Esophagus muscularis mucosa (tissue), 4 donors: Measurements from ENCODE around the gene AFF2. TPM values are rescaled to one million over a fixed set of nuclear protein-coding genes. Genes with fewer than 3 reads are reported as not detected.

Source experiments
- DNase-seq: peaks from one replicate; pipeline ENCODE4 v3.0.0-alpha.2; 2017; ENCODE audit errors: extremely low spot score
- H3K27ac ChIP-seq, 4 donors: fragments of 200-600 bp; sonication (generic); replicated peaks in 1 of 4; 1 replicate in 3 of 4; 2 replicates in 1 of 4; pipeline ENCODE4 v1.5.1; 2016 to 2019; ENCODE audit warnings: mild to moderate bottlenecking in 1 of 4
- H3K27me3 ChIP-seq, 4 donors: fragments of 200-600 bp; sonication (generic); one replicate each; pipeline versions ENCODE4 v1.5.1 to v1.6.0; 2016 to 2019
- H3K36me3 ChIP-seq, 4 donors: fragments of 200-600 bp; sonication (generic); one replicate each; pipeline ENCODE4 v1.5.1; 2016 to 2019
- H3K4me1 ChIP-seq, 4 donors: fragments of 200-600 bp; sonication (generic); one replicate each; pipeline ENCODE4 v1.5.1; 2016 to 2019
- H3K4me3 ChIP-seq, 4 donors: fragments of 200-600 bp; sonication (generic); 1 replicate in 2 of 4; 2 replicates in 2 of 4; pipeline ENCODE4 v1.5.1; 2016 to 2019; ENCODE audit warnings: mild to moderate bottlenecking in 4 of 4, moderate library complexity in 1 of 4
- H3K9me3 ChIP-seq, 4 donors: fragments of 200-600 bp; sonication (generic); 1 replicate in 3 of 4; 2 replicates in 1 of 4; pipeline ENCODE4 v1.5.1; 2016 to 2019
- CTCF ChIP-seq, 3 experiments: fragments of 200-600 bp in 2 of 3; fragments of 450-650 bp in 1 of 3; sonication (generic) in 2 of 3; IDR thresholded peaks; one replicate each; pipeline ENCODE4 v1.5.1; 2017 to 2019; ENCODE audit warnings: antibody characterized with exemption in 3 of 3, mild to moderate bottlenecking in 2 of 3, moderate library complexity in 1 of 3
- EP300 ChIP-seq: sonication (generic); formaldehyde crosslinking; IDR thresholded peaks from one replicate; pipeline ENCODE4 v1.6.1; 2017; ENCODE audit warnings: antibody characterized with exemption
- POLR2A ChIP-seq: fragments of 450-650 bp; IDR thresholded peaks from one replicate; pipeline ENCODE4 v1.6.1; 2017; ENCODE audit warnings: antibody characterized with exemption, moderate library complexity, mild to moderate bottlenecking, low read depth
- POLR2AphosphoS5 ChIP-seq, 2 donors: sonication (generic); formaldehyde crosslinking; IDR thresholded peaks; one replicate each; pipeline ENCODE4 v1.6.1; 2017; ENCODE audit warnings: antibody characterized with exemption in 2 of 2
- WGBS: methylation state at CpG from one replicate; pipeline ENCODE4 v1.1.5; 2018; 5-methylcytosine and 5-hydroxymethylcytosine counted together
- intact Hi-C: fragments of 100-400 bp; cut with DNase I; formaldehyde crosslinking; loops from one replicate; pipeline ENCODE4 v1.15.1; 2023
- total RNA-seq, 4 donors: library from RNA; depleted of rRNA; stranded (reverse); fragments of >200 nt; gene quantifications; one replicate each; pipeline versions ENCODE4 v1.1.0 to v1.2.1, GENCODE V29; 2016

The AFF2 gene
- total RNA-seq, 4 donors from 2014 or later, result 3.8 to 10.8 (median 6.8) TPM

DNA sequence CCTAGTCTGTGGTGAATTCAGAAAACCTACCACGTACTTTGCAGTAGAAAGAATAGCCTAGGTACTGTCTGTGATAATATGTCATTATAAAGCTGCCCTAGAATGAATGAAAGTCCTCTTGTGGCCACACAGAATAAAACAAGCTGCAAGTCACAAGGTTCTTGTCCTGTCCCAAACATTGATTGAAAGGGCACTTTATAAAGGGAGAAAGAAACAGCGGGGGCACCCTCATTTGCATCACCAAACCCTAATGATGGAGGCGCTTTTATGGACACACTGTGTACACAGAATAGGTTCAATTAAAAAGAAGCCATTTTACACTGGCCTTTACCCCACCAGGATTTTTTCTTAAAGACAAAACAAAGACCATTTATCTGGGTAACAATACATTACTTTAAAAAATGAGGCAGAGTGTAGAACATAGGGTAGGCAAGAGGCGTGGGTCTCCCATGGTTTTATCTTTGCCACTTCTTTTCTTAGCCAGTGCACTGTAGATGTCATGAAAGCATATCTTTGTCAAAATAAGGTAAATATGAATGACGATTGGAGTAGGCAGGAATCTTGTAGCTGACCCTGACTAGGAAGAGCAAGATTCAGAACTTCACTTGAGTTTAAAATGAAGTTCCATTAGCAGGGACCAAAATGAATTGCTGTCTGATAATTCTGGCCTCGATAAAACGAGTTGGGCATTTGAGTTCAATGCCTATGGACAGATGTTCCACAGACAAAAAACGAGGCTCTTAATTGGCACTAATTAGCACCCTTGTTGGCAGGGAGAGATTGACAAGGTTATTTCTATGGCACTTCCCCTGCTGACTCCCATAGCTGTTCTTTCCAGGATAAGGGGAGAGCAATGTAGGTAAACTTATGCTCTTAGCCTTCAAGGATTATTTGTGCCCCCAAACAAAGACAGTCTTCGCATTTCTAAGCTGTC lies 365.1 kb downstream of the AFF2 start:
- no peaks in the 10 kb centered on the region for H3K27me3 ChIP-seq
- intact Hi-C loops, result no loop called here
- H3K4me1 ChIP-seq, result no peaks in the 10 kb centered on the region
- no peak overlapping the region for H3K4me3 ChIP-seq
- H3K27ac ChIP-seq, result no peak overlapping the region
- no peak for DNase-seq
- H3K9me3 ChIP-seq, result no peaks in the 10 kb centered on the region
- TF ChIP-seq POLR2AphosphoS5 (IDR thresholded peaks at IDR 0.05), result no peak
- no peak for TF ChIP-seq POLR2A
- TF ChIP-seq EP300, result no peak
- WGBS, result 60% methylated on average over 9 of the region's 9 CpGs
- no peaks in the 10 kb centered on the region for H3K36me3 ChIP-seq

- no peaks in the 10 kb centered on the region for H3K36me3 ChIP-seq
- intact Hi-C loops, result no loop called here
- 76% methylated on average over 2 of the region's 2 CpGs for WGBS
- no peaks in the 10 kb centered on the region for H3K27me3 ChIP-seq
- H3K9me3 ChIP-seq, result no peaks in the 10 kb centered on the region
- no peak for DNase-seq
- H3K4me3 ChIP-seq, result no peak overlapping the region
- H3K4me1 ChIP-seq, result no peaks in the 10 kb centered on the region
- H3K27ac ChIP-seq, result no peak overlapping the region
- TF ChIP-seq POLR2AphosphoS5 (IDR thresholded peaks at IDR 0.05), result no peak
- no peak for TF ChIP-seq CTCF (IDR thresholded peaks at IDR 0.05)
- no peak for TF ChIP-seq POLR2A
Observed at GRCh38 chrX:148867596-148867995, 367.2 kb downstream of the AFF2 start.

DNA sequence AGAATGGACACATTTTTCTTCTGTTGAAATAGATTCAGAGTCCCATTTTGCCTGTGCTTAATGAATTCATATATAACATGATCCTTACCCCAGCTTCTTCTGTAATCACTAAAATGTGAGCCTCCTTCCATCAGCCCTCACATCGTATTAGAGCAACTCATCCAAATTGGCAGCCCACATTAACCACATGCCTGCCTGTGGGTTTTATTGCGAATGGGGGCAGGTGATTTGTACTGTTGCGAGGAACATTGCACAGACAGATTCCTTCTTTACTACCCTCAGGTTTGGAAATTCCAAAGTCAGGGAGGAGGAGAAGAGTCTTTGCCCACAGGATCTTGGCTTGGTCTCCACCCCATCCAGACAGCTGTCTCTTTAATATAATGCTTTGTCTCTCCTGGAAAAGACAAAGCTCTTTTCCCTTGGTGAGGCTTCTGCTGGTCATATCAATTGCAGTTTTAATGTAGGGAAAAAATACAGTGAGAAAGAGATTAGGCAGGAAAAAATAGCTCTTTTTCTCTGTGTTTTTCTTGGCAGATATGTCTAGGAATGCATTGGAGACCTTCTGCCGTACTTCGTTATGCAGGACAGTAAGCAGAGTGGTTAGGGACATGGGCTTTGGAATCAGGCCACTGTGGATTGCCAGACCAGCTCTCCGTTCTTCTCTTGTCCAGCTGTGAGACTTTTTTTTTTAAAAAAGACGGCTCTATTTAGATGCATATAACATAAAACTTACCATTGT lies 371.2 kb downstream of the AFF2 start:
- Histone ChIP-seq H3K27ac (no peak overlapping the region), H3K4me1 (no peaks in the 10 kb centered on the region), H3K9me3 (no peaks in the 10 kb centered on the region), H3K36me3 (no peaks in the 10 kb centered on the region), H3K4me3 (no peak overlapping the region), H3K27me3 (no peaks in the 10 kb centered on the region)
- TF ChIP-seq POLR2A, result no peak
- TF ChIP-seq CTCF (IDR thresholded peaks at IDR 0.05), result no peak
- TF ChIP-seq POLR2AphosphoS5 (IDR thresholded peaks at IDR 0.05), result no peak
- TF ChIP-seq EP300, result no peak
- intact Hi-C loops, result no loop called here
- WGBS, result 60% methylated on average over 7 of the region's 7 CpGs
- no peak for DNase-seq

GRCh38 chrX:148872161-148872535 lies 371.7 kb downstream of the AFF2 start:
- no peak for DNase-seq
- 52% methylated on average over 1 of the region's 1 CpG for WGBS
- no peak overlapping the region for H3K4me3 ChIP-seq
- TF ChIP-seq POLR2A (no peak), CTCF (IDR thresholded peaks at IDR 0.05) (no peak)
- H3K27me3 ChIP-seq, result no peaks in the 10 kb centered on the region
- H3K9me3 ChIP-seq, result no peaks in the 10 kb centered on the region
- no peaks in the 10 kb centered on the region for H3K4me1 ChIP-seq
- H3K27ac ChIP-seq, result no peak overlapping the region
- no peaks in the 10 kb centered on the region for H3K36me3 ChIP-seq
- intact Hi-C loops, result no loop called here

DNA sequence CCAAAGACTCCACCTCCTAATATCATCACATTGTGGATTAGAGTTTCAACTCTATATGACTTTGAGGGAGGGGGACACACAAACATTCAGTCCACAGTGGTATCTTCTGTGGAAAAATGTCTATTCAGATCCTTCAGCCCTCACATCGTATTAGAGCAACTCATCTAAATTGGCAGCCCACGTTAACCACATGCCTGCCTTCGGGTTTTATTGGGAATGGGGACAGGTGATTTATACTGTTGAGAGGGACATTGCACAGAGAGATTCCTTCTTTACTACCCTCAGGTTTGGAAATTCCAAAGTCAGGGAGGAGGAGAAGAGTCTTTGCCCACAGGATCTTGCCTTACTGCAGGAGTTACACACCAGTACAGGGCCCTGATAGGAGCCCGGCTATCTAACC lies 372.5 kb downstream of the AFF2 start:
- no peak overlapping the region for H3K27ac ChIP-seq
- no peaks in the 10 kb centered on the region for H3K27me3 ChIP-seq
- H3K36me3 ChIP-seq, result no peaks in the 10 kb centered on the region
- H3K4me3 ChIP-seq, result no peak overlapping the region
- intact Hi-C loops, result no loop called here
- no peak for DNase-seq
- no peaks in the 10 kb centered on the region for H3K4me1 ChIP-seq
- TF ChIP-seq POLR2AphosphoS5 (IDR thresholded peaks at IDR 0.05), result no peak
- TF ChIP-seq POLR2A, result no peak
- TF ChIP-seq EP300, result no peak
- no peak for TF ChIP-seq CTCF (IDR thresholded peaks at IDR 0.05)
- WGBS, result 65% methylated on average over 4 of the region's 4 CpGs
- H3K9me3 ChIP-seq, result no peaks in the 10 kb centered on the region
